OCI-M2 (cell line): ENCODE measurements around the gene CH25H.
"Not testable (repeated sequence)": the region's sequence is repeated elsewhere in the genome, so short reads cannot be mapped to it uniquely, and the experiment has no call there.

Experiments
- DNase-seq: peaks from one replicate; lab custom pipeline; 2025; ENCODE audit not compliant: unreplicated experiment; lab: John Stamatoyannopoulos, UW

Gene CH25H

DNA sequence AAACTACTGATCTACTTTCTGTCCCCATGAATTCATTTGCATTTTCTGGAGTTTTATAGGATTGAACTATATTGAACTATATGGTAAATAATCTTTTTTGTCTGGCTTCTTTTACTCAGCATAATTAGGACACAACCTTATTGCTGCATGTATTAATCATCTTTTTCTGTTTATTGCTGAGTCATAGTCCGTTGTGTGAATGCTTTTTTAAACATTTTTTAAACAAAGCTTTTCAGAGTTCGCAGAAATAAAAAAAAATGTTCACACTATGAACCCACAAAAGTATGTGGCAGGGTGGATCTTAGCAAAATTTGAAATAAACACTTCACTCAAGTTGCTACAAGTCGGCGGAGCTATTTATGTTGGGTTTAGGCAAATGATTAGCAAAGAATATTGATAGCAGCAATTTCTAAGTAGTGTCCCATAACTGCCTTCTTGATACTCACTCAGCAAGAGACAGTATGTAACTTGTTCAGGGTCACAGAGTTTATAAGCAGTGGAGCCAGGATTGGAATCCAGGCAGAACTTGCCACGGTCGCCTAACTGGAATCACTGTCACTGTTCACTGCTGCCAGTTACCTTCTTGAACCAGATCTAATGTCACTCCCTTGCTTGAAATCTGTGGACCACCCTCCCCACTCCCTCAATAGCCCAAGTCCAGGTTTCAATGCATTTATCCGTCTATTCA is 5.6 kb downstream of the CH25H start:
- no peak for DNase-seq

DNA sequence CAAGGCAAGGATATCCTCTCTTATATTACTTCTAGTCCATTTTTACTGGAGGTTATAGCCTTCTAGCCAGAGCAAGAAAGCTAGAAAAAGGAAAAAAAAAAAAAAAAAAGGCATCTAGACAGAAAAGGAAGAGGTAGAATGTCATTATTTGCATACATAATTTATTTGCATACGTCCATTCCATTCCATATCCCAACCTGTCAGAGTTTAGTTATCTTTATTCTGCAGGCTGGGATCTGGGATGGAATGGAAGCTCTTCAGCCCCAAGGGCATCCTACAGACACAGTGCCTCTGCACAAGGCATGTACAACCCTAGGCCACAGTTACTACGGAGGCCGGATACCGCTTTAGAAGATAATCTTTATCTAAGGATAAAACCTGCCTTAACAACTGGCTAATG is 9.6 kb downstream of the CH25H start:
- no peak for DNase-seq

DNA sequence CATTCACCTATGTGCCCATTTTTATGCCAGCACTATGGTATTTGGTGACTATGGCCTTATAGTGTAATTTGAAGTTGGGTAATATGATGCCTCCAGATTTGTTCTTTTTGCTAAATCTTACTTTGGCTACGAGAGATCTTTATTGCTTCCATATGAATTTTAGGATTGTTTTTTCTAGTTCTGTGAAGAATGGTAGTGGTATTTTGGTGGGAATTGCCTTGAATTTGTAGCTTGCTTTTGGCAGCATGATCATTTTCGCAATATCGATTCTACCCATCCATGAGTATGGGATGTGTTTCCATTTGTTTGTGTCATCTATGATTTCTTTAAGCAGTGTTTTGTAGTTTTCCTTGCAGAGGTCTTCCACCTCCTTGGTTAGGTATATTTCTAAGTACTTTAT is 15.8 kb downstream of the CH25H start:
- DNase-seq, result not testable (repeated sequence)

DNA sequence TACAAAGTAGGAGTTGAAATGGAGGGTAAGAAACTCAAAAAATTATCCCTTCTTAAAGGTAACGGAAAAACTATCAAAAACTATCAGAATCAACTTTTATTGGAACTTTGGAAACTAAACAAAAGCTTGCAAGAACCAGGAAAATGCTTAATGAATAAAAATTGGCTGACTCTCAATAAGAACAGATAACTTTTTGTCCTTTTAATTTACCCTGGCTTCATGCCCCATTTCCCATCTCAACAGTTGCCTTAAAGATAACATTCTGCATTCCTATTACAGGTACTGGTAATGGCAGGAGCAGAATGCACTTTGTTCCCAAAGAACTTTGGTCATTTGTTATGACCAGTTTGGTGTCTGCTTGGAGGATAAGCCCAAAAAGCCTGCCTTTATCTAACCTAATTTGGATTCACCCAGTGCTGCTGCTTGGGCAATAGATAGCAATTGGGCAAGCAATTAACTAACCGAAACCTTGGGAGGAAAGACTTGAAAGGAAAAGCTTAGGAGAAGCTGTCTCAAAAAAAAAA is 17.8 kb downstream of the CH25H start:
- no peak for DNase-seq

GRCh38 chr10:89185658-89186057 is 21.5 kb downstream of the CH25H start:
- DNase-seq, result no peak

DNA sequence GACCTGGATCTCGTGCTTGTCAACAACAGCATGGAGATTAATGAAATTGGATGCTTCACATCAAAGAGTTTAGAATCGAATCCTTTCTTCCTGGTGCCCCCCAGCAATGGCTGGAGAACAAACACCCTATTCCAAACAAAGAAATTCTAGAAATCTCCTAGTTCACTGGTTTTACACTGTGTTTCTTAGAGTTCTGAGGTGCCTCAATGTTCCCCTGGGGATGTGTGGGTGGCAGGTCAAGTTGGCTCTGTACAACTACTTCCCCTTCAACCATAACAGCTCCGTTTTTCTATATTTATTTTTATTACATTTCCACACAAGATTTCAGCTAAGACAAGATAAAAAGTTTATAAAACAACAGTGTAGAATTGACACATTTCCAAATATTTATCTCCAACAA is 22.5 kb downstream of the CH25H start:
- no peak for DNase-seq

DNA sequence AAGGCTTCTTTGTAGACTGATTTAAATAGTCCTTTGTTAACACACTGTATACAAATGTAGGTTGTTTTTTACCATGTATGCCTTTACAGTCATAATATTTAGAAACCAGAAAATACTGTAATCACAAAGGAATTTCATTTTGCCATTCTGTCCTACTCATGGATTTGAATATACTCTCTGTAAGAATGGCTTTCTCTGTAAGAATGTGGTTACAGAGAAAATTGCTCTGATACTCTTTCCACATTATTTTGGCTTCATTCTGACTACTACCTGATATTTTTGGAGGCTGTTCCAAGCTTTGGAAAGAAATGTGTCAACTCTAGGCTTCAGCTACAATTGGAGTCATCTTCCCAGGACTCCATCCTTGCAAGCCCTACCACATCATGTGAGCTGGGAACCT is 23.5 kb downstream of the CH25H start:
- DNase-seq, result no peak

DNA sequence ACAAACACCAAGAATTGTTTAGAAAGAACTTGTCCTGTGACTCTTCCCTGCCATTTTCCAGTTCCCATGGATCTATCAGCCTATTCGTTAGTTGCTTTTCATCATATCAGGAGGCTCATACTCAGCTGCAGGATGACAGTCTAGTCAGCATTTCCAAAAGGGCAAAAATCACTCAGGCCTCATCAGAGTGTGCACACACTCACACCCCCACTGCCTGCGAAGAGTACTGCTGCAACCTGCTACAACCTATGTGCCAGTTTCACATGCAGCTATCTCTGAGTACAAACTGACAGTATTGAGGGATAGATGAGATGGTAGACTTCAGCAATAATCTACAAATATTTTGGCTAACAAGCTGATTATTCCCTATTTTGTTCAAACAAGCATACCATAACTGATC is 24.2 kb downstream of the CH25H start:
- no peak for DNase-seq

GRCh38 chr10:89175816-89176215 is 31.3 kb downstream of the CH25H start:
- DNase-seq, result no peak

DNA sequence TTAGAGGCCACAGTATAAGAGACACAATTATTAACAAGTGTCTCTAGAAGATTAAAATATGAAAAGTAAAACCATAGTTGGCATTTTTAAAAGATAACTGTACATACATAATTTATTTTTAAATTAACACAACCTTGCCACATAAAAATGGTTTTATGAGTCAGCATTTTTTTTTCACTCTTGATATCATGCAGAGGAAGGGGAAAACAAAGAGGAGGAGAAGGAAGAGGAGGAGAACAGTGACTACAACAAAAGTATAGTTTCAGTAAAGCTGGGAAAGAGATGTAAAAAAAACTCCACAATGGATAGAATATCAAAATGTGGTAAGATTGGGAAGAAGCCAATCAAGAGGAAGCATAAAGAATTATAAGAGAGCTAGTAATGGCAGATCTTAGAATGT is 34.0 kb downstream of the CH25H start:
- DNase-seq, result no peak

GRCh38 chr10:89171996-89172395 is 35.1 kb downstream of the CH25H start:
- no peak for DNase-seq

DNA sequence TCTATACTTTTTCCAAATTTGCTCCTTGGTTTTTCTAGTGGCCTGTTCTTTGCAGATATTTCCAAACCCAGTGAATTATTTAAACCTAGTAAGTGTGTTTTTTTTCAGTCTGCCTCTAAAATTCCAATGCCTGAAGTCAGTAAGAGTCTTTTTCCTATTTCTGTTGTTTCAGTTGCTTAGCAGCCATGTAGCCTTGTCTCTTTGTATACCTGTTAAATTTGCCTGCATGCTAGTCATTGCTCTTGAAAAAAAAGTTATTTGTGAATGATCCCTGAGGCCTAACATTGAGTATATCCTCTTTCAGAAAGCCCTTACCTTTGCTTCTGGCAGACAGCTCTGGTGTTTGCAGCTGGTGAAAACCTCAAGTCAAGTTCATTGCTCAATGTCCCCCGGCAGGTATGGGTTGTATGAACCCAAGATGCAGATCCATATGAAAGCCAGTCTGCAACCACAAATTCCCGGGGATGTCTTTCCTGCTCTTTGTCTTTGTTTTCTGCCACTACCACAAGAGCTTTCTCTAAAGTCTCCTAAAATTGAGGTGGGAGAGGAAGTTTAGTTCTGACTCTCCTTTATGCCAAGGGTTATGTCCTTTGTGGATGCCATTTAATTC is 35.7 kb downstream of the CH25H start:
- DNase-seq, result no peak

DNA sequence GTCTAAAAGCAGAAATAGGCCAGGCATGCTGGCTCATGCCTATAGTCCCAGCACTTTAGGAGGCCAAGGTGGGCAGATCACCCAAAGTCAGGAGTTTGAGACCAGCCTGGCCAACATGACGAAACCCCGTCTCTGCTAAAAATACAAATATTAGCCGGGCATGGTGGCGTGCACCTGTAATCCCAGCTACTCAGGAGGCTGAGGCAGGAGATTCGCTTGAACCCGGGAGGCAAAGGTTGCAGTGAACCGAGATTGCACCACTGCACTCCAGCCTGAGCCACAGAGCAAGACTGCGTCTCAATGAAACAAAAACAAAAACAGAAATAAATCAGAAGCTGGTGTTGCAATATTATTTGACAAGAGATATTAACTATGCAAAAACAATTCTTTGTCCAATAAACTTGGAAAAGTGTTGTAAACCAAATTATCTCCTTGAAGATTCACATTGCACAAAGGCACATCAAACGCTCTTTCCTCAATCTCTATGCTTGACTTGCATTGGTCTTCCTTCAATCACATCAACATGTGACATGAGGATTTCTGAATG is 38.7 kb downstream of the CH25H start:
- DNase-seq, result not testable (repeated sequence)

GRCh38 chr10:89167915-89168314 is 39.2 kb downstream of the CH25H start:
- no peak for DNase-seq

GRCh38 chr10:89165923-89166322 is 41.2 kb downstream of the CH25H start:
- no peak for DNase-seq

- DNase-seq, result no peak
Observed at GRCh38 chr10:89164920-89165319, 42.2 kb downstream of the CH25H start.

DNA sequence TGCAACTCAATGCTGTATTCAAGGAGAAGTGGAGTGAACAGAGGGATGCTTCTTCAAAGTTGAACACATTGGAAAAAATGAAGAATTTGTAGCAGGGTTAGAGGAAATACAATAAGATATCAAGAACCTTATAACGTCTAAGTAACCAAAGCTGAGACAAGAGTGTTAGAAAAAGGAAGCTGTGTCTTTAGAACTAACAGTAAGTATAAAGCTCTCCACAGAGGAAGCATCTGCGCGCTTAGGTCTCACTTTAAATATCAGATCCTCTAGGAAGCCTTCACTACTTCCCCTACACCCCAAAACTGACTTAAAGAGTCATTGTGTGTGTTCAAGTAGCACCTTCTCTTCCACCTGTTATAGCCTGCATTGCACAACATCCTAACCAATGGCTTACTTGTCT is 43.0 kb downstream of the CH25H start:
- DNase-seq, result no peak

GRCh38 chr10:89163265-89163995 is 43.7 kb downstream of the CH25H start:
- no peak for DNase-seq

DNA sequence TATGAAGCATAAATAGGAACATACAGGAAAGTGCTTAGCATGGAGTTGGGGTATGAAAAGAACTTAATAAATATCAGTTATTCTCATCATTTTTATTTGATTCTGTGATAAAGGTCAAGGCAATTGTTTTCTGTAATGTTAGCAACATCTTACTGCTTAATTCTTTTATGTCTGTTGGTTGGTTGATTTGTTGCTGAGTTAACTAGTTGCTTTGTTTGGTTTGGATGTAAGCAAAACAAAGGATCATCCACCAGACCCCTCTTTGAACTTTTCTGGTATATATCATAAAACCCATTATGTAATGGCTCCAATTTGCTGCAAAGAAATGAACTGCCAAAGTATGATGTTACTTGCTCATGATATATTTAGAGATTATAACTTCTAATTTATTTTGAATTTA is 44.5 kb downstream of the CH25H start:
- DNase-seq, result no peak

GRCh38 chr10:89160339-89160738 is 46.8 kb downstream of the CH25H start:
- no peak for DNase-seq

DNA sequence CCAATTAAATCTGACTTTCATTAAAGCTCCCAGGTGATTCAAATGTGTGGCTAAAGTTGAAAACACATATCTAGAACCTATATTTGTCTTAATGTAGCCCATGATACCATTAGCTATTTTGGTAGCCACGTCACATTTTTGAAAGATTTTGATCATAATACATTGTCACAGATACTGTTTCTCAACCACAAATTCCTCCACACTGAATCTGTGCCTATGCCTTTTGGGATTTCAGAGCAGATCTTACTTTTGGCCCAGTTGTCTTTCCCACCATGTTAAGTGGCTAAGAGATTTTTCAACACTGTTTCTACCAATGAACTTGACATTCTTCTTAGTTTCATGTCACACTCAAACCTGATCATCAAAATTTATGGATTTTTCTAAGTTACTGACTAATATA is 47.4 kb downstream of the CH25H start:
- no peak for DNase-seq

DNA sequence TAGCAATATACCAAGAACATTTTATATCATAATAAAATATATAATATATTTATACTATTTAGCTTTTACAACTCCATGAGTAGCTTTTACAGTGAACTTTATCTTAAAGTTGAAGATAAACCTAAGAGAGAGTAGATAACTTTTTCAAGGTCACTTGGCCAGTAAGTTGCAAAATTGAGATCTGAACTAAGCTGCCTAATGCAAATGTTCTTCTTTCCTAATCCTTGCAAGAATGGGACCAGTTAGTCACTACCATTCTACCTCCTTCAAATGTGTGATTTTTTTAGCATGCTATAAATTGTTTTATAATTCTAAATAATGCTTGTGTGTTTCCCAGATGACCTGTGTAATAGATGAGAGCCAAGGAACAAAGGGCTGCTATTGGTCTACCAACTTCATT is 47.8 kb downstream of the CH25H start:
- DNase-seq, result no peak
